DOHH2 (cell line): ENCODE data around the gene AKAP13.

Experiments used
- EZH2phosphoT487 ChIP-seq: fragments of 200-600 bp; sonication (generic); IDR thresholded peaks from 2 replicates; pipeline ENCODE4 v1.6.1; 2017; ENCODE audit warnings: borderline replicate concordance, mild to moderate bottlenecking, antibody characterized with exemption, low read length, moderate library complexity, mixed read lengths
- TF ChIP-seq, protein P1 (sequence below): fragments of 200-600 bp; sonication (generic); IDR thresholded peaks from one replicate; pipeline ENCODE4 v1.5.1; 2014; ENCODE audit warnings: antibody characterized with exemption, mild to moderate bottlenecking, low read depth, low read length; ENCODE audit not compliant: poor library complexity, severe bottlenecking

DNA sequence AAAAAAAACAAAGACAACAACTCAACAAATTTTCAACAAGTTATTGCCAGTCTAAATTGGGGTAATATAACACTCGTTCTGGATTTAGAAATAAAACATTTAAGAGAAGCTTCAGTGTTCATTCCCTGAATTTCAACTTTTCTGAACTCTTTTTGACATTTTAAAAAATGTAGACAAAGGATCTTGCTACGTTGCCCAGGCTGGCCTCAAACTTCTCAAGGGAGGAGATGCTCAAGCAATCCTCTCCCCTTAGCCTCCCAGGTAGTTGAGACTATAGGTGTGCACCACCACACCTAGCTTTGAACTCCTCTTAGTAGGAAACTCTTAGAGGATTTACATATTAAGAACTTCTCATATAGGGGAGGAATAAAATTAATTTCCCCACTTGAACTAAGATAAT, 91.9 kb downstream of the AKAP13 start:
- TF ChIP-seq, protein P1, sequence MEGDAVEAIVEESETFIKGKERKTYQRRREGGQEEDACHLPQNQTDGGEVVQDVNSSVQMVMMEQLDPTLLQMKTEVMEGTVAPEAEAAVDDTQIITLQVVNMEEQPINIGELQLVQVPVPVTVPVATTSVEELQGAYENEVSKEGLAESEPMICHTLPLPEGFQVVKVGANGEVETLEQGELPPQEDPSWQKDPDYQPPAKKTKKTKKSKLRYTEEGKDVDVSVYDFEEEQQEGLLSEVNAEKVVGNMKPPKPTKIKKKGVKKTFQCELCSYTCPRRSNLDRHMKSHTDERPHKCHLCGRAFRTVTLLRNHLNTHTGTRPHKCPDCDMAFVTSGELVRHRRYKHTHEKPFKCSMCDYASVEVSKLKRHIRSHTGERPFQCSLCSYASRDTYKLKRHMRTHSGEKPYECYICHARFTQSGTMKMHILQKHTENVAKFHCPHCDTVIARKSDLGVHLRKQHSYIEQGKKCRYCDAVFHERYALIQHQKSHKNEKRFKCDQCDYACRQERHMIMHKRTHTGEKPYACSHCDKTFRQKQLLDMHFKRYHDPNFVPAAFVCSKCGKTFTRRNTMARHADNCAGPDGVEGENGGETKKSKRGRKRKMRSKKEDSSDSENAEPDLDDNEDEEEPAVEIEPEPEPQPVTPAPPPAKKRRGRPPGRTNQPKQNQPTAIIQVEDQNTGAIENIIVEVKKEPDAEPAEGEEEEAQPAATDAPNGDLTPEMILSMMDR, result no peak
- no peak for TF ChIP-seq EZH2phosphoT487
